Stomach (tissue), 4 donors: Measurements from ENCODE around the gene ROCK2.

Experiments used
- EP300 ChIP-seq: sonication (generic); formaldehyde crosslinking; IDR thresholded peaks from one replicate; pipeline ENCODE4 v1.6.1; 2017; ENCODE audit warnings: antibody characterized with exemption
- POLR2A ChIP-seq, 4 donors: fragments of 450-650 bp; IDR thresholded peaks; one replicate each; pipeline ENCODE4 v1.6.1; 2016; ENCODE audit warnings: antibody characterized with exemption in 4 of 4, control low read depth in 2 of 4, mild to moderate bottlenecking in 1 of 4, moderate library complexity in 1 of 4
- TF ChIP-seq, protein P1 (sequence below), 7 experiments: fragments of 450-650 bp in 4 of 7; fragments of 200-600 bp in 3 of 7; sonication (generic) in 3 of 7; IDR thresholded peaks; one replicate each; pipeline ENCODE4 v1.5.1; 2016 to 2019; ENCODE audit warnings: antibody characterized with exemption in 7 of 7, control low read depth in 2 of 7, mild to moderate bottlenecking in 1 of 7

GRCh38 chr2:11305338-11305737 lies 39.1 kb downstream of the ROCK2 start:
- TF ChIP-seq, protein P1, sequence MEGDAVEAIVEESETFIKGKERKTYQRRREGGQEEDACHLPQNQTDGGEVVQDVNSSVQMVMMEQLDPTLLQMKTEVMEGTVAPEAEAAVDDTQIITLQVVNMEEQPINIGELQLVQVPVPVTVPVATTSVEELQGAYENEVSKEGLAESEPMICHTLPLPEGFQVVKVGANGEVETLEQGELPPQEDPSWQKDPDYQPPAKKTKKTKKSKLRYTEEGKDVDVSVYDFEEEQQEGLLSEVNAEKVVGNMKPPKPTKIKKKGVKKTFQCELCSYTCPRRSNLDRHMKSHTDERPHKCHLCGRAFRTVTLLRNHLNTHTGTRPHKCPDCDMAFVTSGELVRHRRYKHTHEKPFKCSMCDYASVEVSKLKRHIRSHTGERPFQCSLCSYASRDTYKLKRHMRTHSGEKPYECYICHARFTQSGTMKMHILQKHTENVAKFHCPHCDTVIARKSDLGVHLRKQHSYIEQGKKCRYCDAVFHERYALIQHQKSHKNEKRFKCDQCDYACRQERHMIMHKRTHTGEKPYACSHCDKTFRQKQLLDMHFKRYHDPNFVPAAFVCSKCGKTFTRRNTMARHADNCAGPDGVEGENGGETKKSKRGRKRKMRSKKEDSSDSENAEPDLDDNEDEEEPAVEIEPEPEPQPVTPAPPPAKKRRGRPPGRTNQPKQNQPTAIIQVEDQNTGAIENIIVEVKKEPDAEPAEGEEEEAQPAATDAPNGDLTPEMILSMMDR (IDR thresholded peaks at IDR 0.05) = no peak
- no peak for TF ChIP-seq POLR2A (IDR thresholded peaks at IDR 0.05)
- TF ChIP-seq EP300 = no peak
